Liver (tissue), 9 donors: Measurements from ENCODE around the gene RBPJ. TPM values are rescaled to one million over a fixed set of nuclear protein-coding genes. Genes with fewer than 3 reads are reported as not detected.

Experiments
- DNase-seq: peaks from one replicate; pipeline ENCODE4 v3.0.0-alpha.2; 2017; ENCODE audit warnings: low spot score
- H3K27ac ChIP-seq, 2 donors: one replicate each; pipeline ENCODE4 v1.7.0; 2013; ENCODE audit warnings: inconsistent platforms in 2 of 2, low read length in 2 of 2, control low read depth in 1 of 2, low read depth in 1 of 2, mild to moderate bottlenecking in 1 of 2
- H3K27me3 ChIP-seq, 4 donors: one replicate each; pipeline versions ENCODE4 v1.6.1 to v1.7.0; 2013; ENCODE audit warnings: low read length in 3 of 4, inconsistent platforms in 1 of 4, mild to moderate bottlenecking in 1 of 4, moderate library complexity in 1 of 4; ENCODE audit not compliant: control insufficient read depth in 4 of 4, insufficient read depth in 4 of 4
- H3K36me3 ChIP-seq, 4 donors: one replicate each; pipeline versions ENCODE4 v1.6.1 to v1.7.0; 2013; ENCODE audit warnings: low read length in 3 of 4, mild to moderate bottlenecking in 3 of 4, low read depth in 1 of 4, moderate library complexity in 1 of 4; ENCODE audit not compliant: control insufficient read depth in 4 of 4, insufficient read depth in 3 of 4
- H3K4me1 ChIP-seq, 4 donors: one replicate each; pipeline versions ENCODE4 v1.6.1 to v1.7.0; 2013; ENCODE audit warnings: low read length in 3 of 4, mild to moderate bottlenecking in 3 of 4, moderate library complexity in 1 of 4; ENCODE audit not compliant: control insufficient read depth in 4 of 4, insufficient read depth in 4 of 4
- H3K4me3 ChIP-seq, 3 donors: one replicate each; pipeline versions ENCODE4 v1.6.1 to v1.7.0; 2013; ENCODE audit warnings: low read length in 3 of 3, control low read depth in 1 of 3, low read depth in 1 of 3, mild to moderate bottlenecking in 1 of 3
- H3K9ac ChIP-seq, 2 donors: one replicate each; pipeline ENCODE4 v1.7.0; 2013; ENCODE audit warnings: low read length in 2 of 2, mild to moderate bottlenecking in 2 of 2, moderate library complexity in 2 of 2, control low read depth in 1 of 2, low read depth in 1 of 2
- H3K9me3 ChIP-seq, 4 donors: one replicate each; pipeline versions ENCODE4 v1.6.1 to v1.7.0; 2013; ENCODE audit warnings: low read length in 3 of 4; ENCODE audit not compliant: control insufficient read depth in 4 of 4
- EGR1 ChIP-seq, 2 donors: IDR thresholded peaks; 2 replicates each; pipeline ENCODE4 v1.6.1; 2016 to 2018; ENCODE audit warnings: antibody characterized with exemption in 2 of 2, low read depth in 2 of 2
- FOXA1 ChIP-seq: IDR thresholded peaks from 2 replicates; pipeline ENCODE4 v1.6.1; 2016; ENCODE audit warnings: antibody characterized with exemption
- FOXA2 ChIP-seq: IDR thresholded peaks from 2 replicates; pipeline ENCODE4 v1.6.1; 2016; ENCODE audit warnings: antibody characterized with exemption
- GABPA ChIP-seq, 2 donors: IDR thresholded peaks in 1 of 2; conservative IDR thresholded peaks in 1 of 2; 2 replicates each; pipeline ENCODE4 v1.6.1; 2016; ENCODE audit warnings: antibody characterized with exemption in 2 of 2, mild to moderate bottlenecking in 1 of 2, moderate library complexity in 1 of 2
- HNF4A ChIP-seq, 2 donors: conservative IDR thresholded peaks; 2 replicates each; pipeline ENCODE4 v1.6.1; 2016; ENCODE audit warnings: antibody characterized with exemption in 2 of 2, mild to moderate bottlenecking in 2 of 2
- HNF4G ChIP-seq: IDR thresholded peaks from 2 replicates; pipeline ENCODE4 v1.6.1; 2016; ENCODE audit warnings: antibody characterized with exemption
- JUND ChIP-seq, 2 donors: IDR thresholded peaks; 2 replicates each; pipeline ENCODE4 v1.6.1; 2016; ENCODE audit warnings: antibody characterized with exemption in 2 of 2
- NR2F2 ChIP-seq: IDR thresholded peaks from 2 replicates; pipeline ENCODE4 v1.6.1; 2016; ENCODE audit warnings: antibody characterized with exemption
- RAD21 ChIP-seq, 2 donors: IDR thresholded peaks; 2 replicates each; pipeline ENCODE4 v1.6.1; 2016; ENCODE audit warnings: antibody characterized with exemption in 2 of 2, mild to moderate bottlenecking in 2 of 2
- RXRA ChIP-seq, 2 donors: IDR thresholded peaks; 2 replicates each; pipeline ENCODE4 v1.6.1; 2017 to 2018; ENCODE audit warnings: antibody characterized with exemption in 2 of 2, mild to moderate bottlenecking in 1 of 2
- SP1 ChIP-seq: IDR thresholded peaks from 2 replicates; pipeline ENCODE4 v1.6.1; 2018; ENCODE audit warnings: antibody characterized with exemption, mild to moderate bottlenecking
- TAF1 ChIP-seq: conservative IDR thresholded peaks from 2 replicates; pipeline ENCODE4 v1.6.1; 2016; ENCODE audit warnings: antibody characterized with exemption, mild to moderate bottlenecking
- YY1 ChIP-seq: IDR thresholded peaks from 2 replicates; pipeline ENCODE4 v1.6.1; 2016; ENCODE audit warnings: antibody characterized with exemption, mild to moderate bottlenecking
- WGBS: extraction: QIAGEN DNeasy Blood & Tissue Kit; methylation state at CpG from one replicate; pipeline ENCODE4 v1.1.7; 2013; 5-methylcytosine and 5-hydroxymethylcytosine counted together
- polyA plus RNA-seq, 2 donors: library from polyadenylated mRNA; stranded (reverse) in 1 of 2; unstranded in 1 of 2; fragments of 200-250 nt in 1 of 2; fragments of >200 nt in 1 of 2; fragmentation: Nextera tagmentation in 1 of 2; extraction: Ambion mirVana in 1 of 2; gene quantifications; one replicate each; pipeline versions ENCODE4 v1.2.1 to v1.2.3, GENCODE V29; 2013 to 2015
- total RNA-seq, 2 donors: library from RNA; depleted of rRNA; stranded (reverse); fragments of >200 nt; gene quantifications; one replicate each; pipeline ENCODE4 v1.2.3, GENCODE V29; 2014
- TF ChIP-seq, protein P1 (sequence below): fragments of 150-350 bp; IDR thresholded peaks from 2 replicates; pipeline ENCODE4 v1.5.1; 2017; ENCODE audit warnings: improper control_type of control experiment, low read depth, low read length; ENCODE audit not compliant: missing input control
- TF ChIP-seq, protein P2 (sequence below): IDR thresholded peaks from 2 replicates; pipeline ENCODE4 v1.6.1; 2016; ENCODE audit warnings: antibody characterized with exemption
- TF ChIP-seq, protein P3 (sequence below): IDR thresholded peaks from 2 replicates; pipeline ENCODE4 v1.6.1; 2016; ENCODE audit warnings: antibody characterized with exemption
- TF ChIP-seq, protein P4 (sequence below): IDR thresholded peaks from 2 replicates; pipeline ENCODE4 v1.6.1; 2016; ENCODE audit warnings: antibody characterized with exemption, mild to moderate bottlenecking
- TF ChIP-seq, protein P5 (sequence below): IDR thresholded peaks from 2 replicates; pipeline ENCODE4 v1.6.1; 2016; ENCODE audit warnings: antibody characterized with exemption
- donor health status: healthy.
- donor health status: healthy.
- donor health status: healthy.
- donor health status: healthy.
- donor health status: healthy.

Gene RBPJ
- total and polyA plus RNA-seq, 4 donors = 8.0 to 32.2 (median 22.9) TPM

DNA sequence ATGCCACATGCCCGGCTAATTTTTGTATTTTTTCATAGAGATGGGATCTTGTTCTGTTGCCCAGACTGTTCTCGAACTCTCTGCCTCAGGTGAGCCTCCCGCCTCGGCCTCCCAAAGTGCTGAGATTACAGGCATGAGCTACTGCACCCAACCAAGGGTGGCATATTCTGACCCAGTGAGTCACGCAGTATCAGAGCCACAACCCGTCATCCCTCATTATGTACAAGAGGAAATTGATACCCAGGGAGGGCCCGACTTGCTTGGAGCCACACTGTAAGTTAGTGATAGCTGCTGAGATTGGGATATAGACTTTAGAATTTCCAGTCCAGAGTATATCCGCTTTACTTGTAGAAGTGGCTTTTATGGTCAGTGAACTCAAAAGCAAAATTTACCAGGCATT, 154.9 kb downstream of the RBPJ start:
- H3K4me1 ChIP-seq = no peaks in the 10 kb centered on the region
- H3K4me3 ChIP-seq = no peak overlapping the region
- H3K36me3 ChIP-seq = no peaks in the 10 kb centered on the region
- TF ChIP-seq FOXA2 = no peak
- TF ChIP-seq NR2F2 = no peak
- TF ChIP-seq HNF4A (conservative IDR thresholded peaks at IDR 0.05) = no peak
- TF ChIP-seq HNF4G = no peak
- no peak for TF ChIP-seq RXRA (IDR thresholded peaks at IDR 0.05)
- no peak for TF ChIP-seq EGR1 (IDR thresholded peaks at IDR 0.05; ENCODE audit: low read depth in 2 of 2)
- no peak for TF ChIP-seq TAF1
- TF ChIP-seq SP1 = no peak
- TF ChIP-seq RAD21 (IDR thresholded peaks at IDR 0.05) = no peak
- TF ChIP-seq, protein P1, sequence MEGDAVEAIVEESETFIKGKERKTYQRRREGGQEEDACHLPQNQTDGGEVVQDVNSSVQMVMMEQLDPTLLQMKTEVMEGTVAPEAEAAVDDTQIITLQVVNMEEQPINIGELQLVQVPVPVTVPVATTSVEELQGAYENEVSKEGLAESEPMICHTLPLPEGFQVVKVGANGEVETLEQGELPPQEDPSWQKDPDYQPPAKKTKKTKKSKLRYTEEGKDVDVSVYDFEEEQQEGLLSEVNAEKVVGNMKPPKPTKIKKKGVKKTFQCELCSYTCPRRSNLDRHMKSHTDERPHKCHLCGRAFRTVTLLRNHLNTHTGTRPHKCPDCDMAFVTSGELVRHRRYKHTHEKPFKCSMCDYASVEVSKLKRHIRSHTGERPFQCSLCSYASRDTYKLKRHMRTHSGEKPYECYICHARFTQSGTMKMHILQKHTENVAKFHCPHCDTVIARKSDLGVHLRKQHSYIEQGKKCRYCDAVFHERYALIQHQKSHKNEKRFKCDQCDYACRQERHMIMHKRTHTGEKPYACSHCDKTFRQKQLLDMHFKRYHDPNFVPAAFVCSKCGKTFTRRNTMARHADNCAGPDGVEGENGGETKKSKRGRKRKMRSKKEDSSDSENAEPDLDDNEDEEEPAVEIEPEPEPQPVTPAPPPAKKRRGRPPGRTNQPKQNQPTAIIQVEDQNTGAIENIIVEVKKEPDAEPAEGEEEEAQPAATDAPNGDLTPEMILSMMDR = no peak
- TF ChIP-seq, protein P2, sequence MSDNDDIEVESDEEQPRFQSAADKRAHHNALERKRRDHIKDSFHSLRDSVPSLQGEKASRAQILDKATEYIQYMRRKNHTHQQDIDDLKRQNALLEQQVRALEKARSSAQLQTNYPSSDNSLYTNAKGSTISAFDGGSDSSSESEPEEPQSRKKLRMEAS = no peak
- no peak for TF ChIP-seq YY1
- TF ChIP-seq FOXA1 = no peak
- no peak for TF ChIP-seq JUND (IDR thresholded peaks at IDR 0.05)
- TF ChIP-seq, protein P3, sequence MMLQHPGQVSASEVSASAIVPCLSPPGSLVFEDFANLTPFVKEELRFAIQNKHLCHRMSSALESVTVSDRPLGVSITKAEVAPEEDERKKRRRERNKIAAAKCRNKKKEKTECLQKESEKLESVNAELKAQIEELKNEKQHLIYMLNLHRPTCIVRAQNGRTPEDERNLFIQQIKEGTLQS = no peak
- TF ChIP-seq, protein P4, sequence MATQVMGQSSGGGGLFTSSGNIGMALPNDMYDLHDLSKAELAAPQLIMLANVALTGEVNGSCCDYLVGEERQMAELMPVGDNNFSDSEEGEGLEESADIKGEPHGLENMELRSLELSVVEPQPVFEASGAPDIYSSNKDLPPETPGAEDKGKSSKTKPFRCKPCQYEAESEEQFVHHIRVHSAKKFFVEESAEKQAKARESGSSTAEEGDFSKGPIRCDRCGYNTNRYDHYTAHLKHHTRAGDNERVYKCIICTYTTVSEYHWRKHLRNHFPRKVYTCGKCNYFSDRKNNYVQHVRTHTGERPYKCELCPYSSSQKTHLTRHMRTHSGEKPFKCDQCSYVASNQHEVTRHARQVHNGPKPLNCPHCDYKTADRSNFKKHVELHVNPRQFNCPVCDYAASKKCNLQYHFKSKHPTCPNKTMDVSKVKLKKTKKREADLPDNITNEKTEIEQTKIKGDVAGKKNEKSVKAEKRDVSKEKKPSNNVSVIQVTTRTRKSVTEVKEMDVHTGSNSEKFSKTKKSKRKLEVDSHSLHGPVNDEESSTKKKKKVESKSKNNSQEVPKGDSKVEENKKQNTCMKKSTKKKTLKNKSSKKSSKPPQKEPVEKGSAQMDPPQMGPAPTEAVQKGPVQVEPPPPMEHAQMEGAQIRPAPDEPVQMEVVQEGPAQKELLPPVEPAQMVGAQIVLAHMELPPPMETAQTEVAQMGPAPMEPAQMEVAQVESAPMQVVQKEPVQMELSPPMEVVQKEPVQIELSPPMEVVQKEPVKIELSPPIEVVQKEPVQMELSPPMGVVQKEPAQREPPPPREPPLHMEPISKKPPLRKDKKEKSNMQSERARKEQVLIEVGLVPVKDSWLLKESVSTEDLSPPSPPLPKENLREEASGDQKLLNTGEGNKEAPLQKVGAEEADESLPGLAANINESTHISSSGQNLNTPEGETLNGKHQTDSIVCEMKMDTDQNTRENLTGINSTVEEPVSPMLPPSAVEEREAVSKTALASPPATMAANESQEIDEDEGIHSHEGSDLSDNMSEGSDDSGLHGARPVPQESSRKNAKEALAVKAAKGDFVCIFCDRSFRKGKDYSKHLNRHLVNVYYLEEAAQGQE = no peak
- TF ChIP-seq GABPA (IDR thresholded peaks at IDR 0.05 in 1 of 2, conservative IDR thresholded peaks at IDR 0.05 in 1 of 2) = no peak
- TF ChIP-seq, protein P5, sequence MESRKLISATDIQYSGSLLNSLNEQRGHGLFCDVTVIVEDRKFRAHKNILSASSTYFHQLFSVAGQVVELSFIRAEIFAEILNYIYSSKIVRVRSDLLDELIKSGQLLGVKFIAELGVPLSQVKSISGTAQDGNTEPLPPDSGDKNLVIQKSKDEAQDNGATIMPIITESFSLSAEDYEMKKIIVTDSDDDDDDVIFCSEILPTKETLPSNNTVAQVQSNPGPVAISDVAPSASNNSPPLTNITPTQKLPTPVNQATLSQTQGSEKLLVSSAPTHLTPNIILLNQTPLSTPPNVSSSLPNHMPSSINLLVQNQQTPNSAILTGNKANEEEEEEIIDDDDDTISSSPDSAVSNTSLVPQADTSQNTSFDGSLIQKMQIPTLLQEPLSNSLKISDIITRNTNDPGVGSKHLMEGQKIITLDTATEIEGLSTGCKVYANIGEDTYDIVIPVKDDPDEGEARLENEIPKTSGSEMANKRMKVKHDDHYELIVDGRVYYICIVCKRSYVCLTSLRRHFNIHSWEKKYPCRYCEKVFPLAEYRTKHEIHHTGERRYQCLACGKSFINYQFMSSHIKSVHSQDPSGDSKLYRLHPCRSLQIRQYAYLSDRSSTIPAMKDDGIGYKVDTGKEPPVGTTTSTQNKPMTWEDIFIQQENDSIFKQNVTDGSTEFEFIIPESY = no peak
- H3K9ac ChIP-seq = no peak overlapping the region
- H3K27me3 ChIP-seq = no peaks in the 10 kb centered on the region
- H3K27ac ChIP-seq = no peak overlapping the region
- no peaks in the 10 kb centered on the region for H3K9me3 ChIP-seq
- WGBS = 89% methylated on average over 8 of the region's 8 CpGs
- no peak for DNase-seq
